IMR-90 (cell line): ENCODE results near the gene COLQ. TPM values are rescaled to one million over a fixed set of nuclear protein-coding genes. Genes with fewer than 3 reads are reported as not detected.
A peak's percentile ranks its signal among the peaks of the same experiment; 100 is the strongest.

ENCODE experiments used
- ATAC-seq: fragments of 200-7000 bp; cut with Tn5 transposase; 2 replicates; pipeline ENCODE4 v1.9.1; 2020; ENCODE audit warnings: low read depth, mild to moderate bottlenecking, moderate library complexity
- BruUV-seq: library from RNA; stranded (reverse); fragments of 400-500 nt; replicated peaks from 2 replicates; lab custom pipeline; 2021; lab: Mats Ljungman, UMichigan
- CTCF ChIA-PET: fragments of 300-600 bp; formaldehyde crosslinking; extraction: SDS; loops from one replicate; lab custom pipeline; 2021; ENCODE audit warnings: antibody characterized with exemption; lab: Yijun Ruan, JAX
- POLR2A ChIA-PET: fragments of 300-600 bp; sonication (Branson Sonifier 250); formaldehyde crosslinking; loops from one replicate; lab custom pipeline; 2022; ENCODE audit warnings: antibody characterized with exemption; ENCODE audit not compliant: unreplicated experiment; lab: Charles Lee
- DNase-seq: peaks from one replicate; pipeline ENCODE4 v3.0.0; 2013
- H2AFZ ChIP-seq: replicated peaks from 2 replicates; pipeline ENCODE3; 2013; ENCODE audit warnings: low read length, mild to moderate bottlenecking; ENCODE audit not compliant: poor library complexity
- H2AK5ac ChIP-seq: 2 replicates; pipeline ENCODE4 v1.6.1; 2013; ENCODE audit warnings: low read depth, low read length, inconsistent platforms
- H2AK9ac ChIP-seq: replicated peaks from 2 replicates; pipeline ENCODE3; 2013; ENCODE audit warnings: mild to moderate bottlenecking, low read depth, low read length, moderate library complexity; ENCODE audit not compliant: poor library complexity
- H2BK120ac ChIP-seq: 2 replicates; pipeline ENCODE4 v1.6.1; 2013; ENCODE audit warnings: low read depth, low read length, inconsistent platforms
- H2BK15ac ChIP-seq: 3 replicates; pipeline ENCODE4 v1.6.1; 2013; ENCODE audit warnings: low read depth, low read length, inconsistent platforms
- H2BK20ac ChIP-seq: 2 replicates; pipeline ENCODE4 v1.6.1; 2013; ENCODE audit warnings: low read depth, mild to moderate bottlenecking, inconsistent platforms, low read length, moderate library complexity
- H2BK5ac ChIP-seq: 2 replicates; pipeline ENCODE4 v1.6.1; 2013; ENCODE audit warnings: mild to moderate bottlenecking, low read depth, low read length, inconsistent platforms; ENCODE audit not compliant: poor library complexity, severe bottlenecking
- H3K14ac ChIP-seq: replicated peaks from 2 replicates; pipeline ENCODE4 v1.6.1; 2013; ENCODE audit warnings: low read depth, low read length, inconsistent platforms
- H3K18ac ChIP-seq: 2 replicates; pipeline ENCODE4 v1.6.1; 2013; ENCODE audit warnings: low read depth, low read length, control low read depth
- H3K23ac ChIP-seq: 2 replicates; pipeline ENCODE4 v1.6.1; 2013; ENCODE audit warnings: low read depth, low read length, inconsistent platforms
- H3K27ac ChIP-seq: 2 replicates; pipeline ENCODE4 v1.5.1; 2013; ENCODE audit warnings: mild to moderate bottlenecking, control low read depth, low read length; ENCODE audit not compliant: insufficient read depth
- H3K27me3 ChIP-seq: 2 replicates; pipeline ENCODE4 v1.6.1; 2013; ENCODE audit warnings: low read length; ENCODE audit not compliant: control insufficient read depth, insufficient read depth
- H3K36me3 ChIP-seq: 2 replicates; pipeline ENCODE4 v1.6.1; 2013; ENCODE audit warnings: low read length, mixed read lengths; ENCODE audit not compliant: control insufficient read depth, insufficient read depth
- H3K4ac ChIP-seq: 2 replicates; pipeline ENCODE4 v1.6.1; 2013; ENCODE audit warnings: low read depth, low read length, inconsistent platforms
- H3K4me1 ChIP-seq: 2 replicates; pipeline ENCODE4 v1.6.1; 2013; ENCODE audit warnings: low read length, mixed read lengths; ENCODE audit not compliant: control insufficient read depth, insufficient read depth
- H3K4me2 ChIP-seq: 2 replicates; pipeline ENCODE4 v1.6.1; 2013; ENCODE audit warnings: low read depth, mild to moderate bottlenecking, control low read depth, low read length, moderate library complexity
- H3K4me3 ChIP-seq: 2 replicates; pipeline ENCODE4 v1.5.1; 2013; ENCODE audit warnings: low read depth, mild to moderate bottlenecking, control low read depth, low read length, moderate library complexity; ENCODE audit not compliant: insufficient read depth
- H3K56ac ChIP-seq: 2 replicates; pipeline ENCODE4 v1.6.1; 2013; ENCODE audit warnings: low read length, inconsistent platforms; ENCODE audit not compliant: insufficient read depth; ENCODE audit errors: extremely low read depth
- H3K79me1 ChIP-seq, 2 experiments: 2 replicates each; pipeline ENCODE4 v1.6.1; 2013; ENCODE audit warnings: low read length in 2 of 2, inconsistent platforms in 1 of 2, low read depth in 1 of 2
- H3K9ac ChIP-seq: 2 replicates; pipeline ENCODE4 v1.6.1; 2013; ENCODE audit warnings: low read depth, low read length, control low read depth
- H3K9me1 ChIP-seq: 2 replicates; pipeline ENCODE4 v1.6.1; 2013; ENCODE audit warnings: low read length, inconsistent platforms; ENCODE audit not compliant: insufficient read depth
- H3K9me3 ChIP-seq: 2 replicates; pipeline ENCODE4 v1.6.1; 2013; ENCODE audit warnings: low read length; ENCODE audit not compliant: control insufficient read depth, insufficient read depth
- H4K20me1 ChIP-seq: 2 replicates; pipeline ENCODE4 v1.6.1; 2013; ENCODE audit warnings: low read length, inconsistent platforms; ENCODE audit not compliant: insufficient read depth
- H4K5ac ChIP-seq: 2 replicates; pipeline ENCODE4 v1.6.1; 2013; ENCODE audit warnings: mild to moderate bottlenecking, low read depth, low read length, control low read depth
- H4K8ac ChIP-seq, 2 experiments: 2 replicates each; pipeline ENCODE4 v1.6.1; 2013; ENCODE audit warnings: low read depth in 2 of 2, low read length in 2 of 2, control low read depth in 1 of 2, inconsistent platforms in 1 of 2
- H4K91ac ChIP-seq: 2 replicates; pipeline ENCODE4 v1.6.1; 2013; ENCODE audit warnings: low read depth, low read length, inconsistent platforms; ENCODE audit not compliant: insufficient read depth
- BHLHE40 ChIP-seq: fragments of 150-350 bp; IDR thresholded peaks from 2 replicates; pipeline ENCODE4 v1.6.1; 2016; ENCODE audit warnings: mild to moderate bottlenecking, low read depth, low read length
- CHD1 ChIP-seq: IDR thresholded peaks from 2 replicates; pipeline ENCODE4 v1.6.1; 2012; ENCODE audit warnings: low read depth, low read length, improper control_type of control experiment
- ELK1 ChIP-seq: fragments of 150-350 bp; IDR thresholded peaks from 2 replicates; pipeline ENCODE4 v1.6.1; 2016; ENCODE audit warnings: low read depth, mild to moderate bottlenecking, low read length, moderate library complexity, borderline replicate concordance
- FOS ChIP-seq: fragments of 150-350 bp; IDR thresholded peaks from 2 replicates; pipeline ENCODE4 v1.6.1; 2016; ENCODE audit warnings: low read depth, low read length
- MAZ ChIP-seq: IDR thresholded peaks from 2 replicates; pipeline ENCODE4 v1.6.1; 2012; ENCODE audit warnings: low read depth, mild to moderate bottlenecking, low read length, improper control_type of control experiment, moderate library complexity, borderline replicate concordance
- POLR2A ChIP-seq: IDR thresholded peaks from 2 replicates; pipeline ENCODE4 v1.6.1; 2012; ENCODE audit warnings: mild to moderate bottlenecking, low read depth, low read length
- RAD21 ChIP-seq: IDR thresholded peaks from 2 replicates; pipeline ENCODE4 v1.6.1; 2012; ENCODE audit warnings: low read length, improper control_type of control experiment
- RFX5 ChIP-seq: IDR thresholded peaks from 2 replicates; pipeline ENCODE4 v1.8.0; 2012; ENCODE audit warnings: low read depth, mild to moderate bottlenecking, low read length, moderate library complexity
- USF2 ChIP-seq: fragments of 150-350 bp; IDR thresholded peaks from 2 replicates; pipeline ENCODE4 v1.6.1; 2017; ENCODE audit warnings: mild to moderate bottlenecking, antibody characterized with exemption, low read length, low read depth
- WGBS, 2 experiments: methylation state at CpG; one replicate each; pipeline versions ENCODE4 v1.1.5 to v1.1.7; 2013; ENCODE audit warnings: missing lambda C conversion rate in 2 of 2; ENCODE audit not compliant: insufficient read length in 1 of 2; ENCODE audit errors: extremely low coverage in 2 of 2; 5-methylcytosine and 5-hydroxymethylcytosine counted together
- dilution Hi-C: fragments of 300-500 bp; cut with HindIII; formaldehyde crosslinking; loops from one replicate; pipeline ENCODE4 v1.14.3; 2018; ENCODE audit warnings: low sequenced_read_pairs; ENCODE audit not compliant: unreplicated experiment
- in situ Hi-C: fragments of 300-500 bp; cut with MboI; formaldehyde crosslinking; loops from 3 replicates; pipeline ENCODE4 v1.14.3; 2019; ENCODE audit warnings: low sequenced_read_pairs, inconsistent platforms, mixed read lengths
- intact Hi-C: fragments of 100-400 bp; cut with micrococcal nuclease; formaldehyde crosslinking; loops from 2 replicates; pipeline ENCODE4 v1.10.0; 2022
- polyA plus RNA-seq, 3 experiments: library from polyadenylated mRNA; depleted of rRNA; stranded (reverse); fragments of >200 nt; gene quantifications; 2 replicates each; pipeline ENCODE4 v1.2.3, GENCODE V29; 2012; ENCODE audit warnings: low replicate concordance in 1 of 3
- total RNA-seq: library from RNA; depleted of rRNA; stranded (reverse); fragments of >200 nt; gene quantifications from 2 replicates; pipeline ENCODE4 v1.2.3, GENCODE V29; 2012

The COLQ gene
- total and polyA plus RNA-seq, 2 of the 4 experiments (the other 2 are of a cell fraction) = 0.18 to 0.65 TPM

GRCh38 chr3:15427981-15428380 is 93.5 kb downstream of the COLQ start:
- H3K79me1 ChIP-seq = peaks cover 34 to 60% of the 10 kb centered on the region in 2 experiments
- H2BK15ac ChIP-seq = no peak overlapping the region
- peak overlapping the region; percentile 69 for H3K4ac ChIP-seq
- peak overlapping the region; percentile 55; the same call in 1 of the 2 replicates for H3K56ac ChIP-seq
- dilution Hi-C loops = no loop called here
- H2BK5ac ChIP-seq = peak overlapping the region; percentile 69
- no peaks in the 10 kb centered on the region for H3K27me3 ChIP-seq
- peak overlapping the region; percentile 77 for H3K27ac ChIP-seq
- 0 out of 2 replicates have a peak overlapping the region, but pooled peaks have one; percentile 40 for H4K91ac ChIP-seq
- peaks cover 12% of the 10 kb centered on the region for H3K36me3 ChIP-seq
- H4K20me1 ChIP-seq = peaks cover 16% of the 10 kb centered on the region
- peak overlapping the region; percentile 98 for H2AFZ ChIP-seq
- in situ Hi-C loops = no loop called here
- H3K14ac ChIP-seq = peak overlapping the region; percentile 19; the same call in 1 of the 2 replicates
- peak overlapping the region; percentile 85 for H3K23ac ChIP-seq
- peak overlapping the region; percentile 90 for H2AK9ac ChIP-seq
- ChIA-PET POLR2A (no interaction called here), CTCF (no interaction called here)
- peak overlapping the region; percentile 99 for H3K4me2 ChIP-seq
- TF ChIP-seq CHD1 (no peak), MAZ (no peak), ELK1 (no peak), POLR2A (no peak), RFX5 (no peak), USF2 (no peak), FOS (no peak), RAD21 (no peak), BHLHE40 (no peak)
- H2BK120ac ChIP-seq = no peak overlapping the region
- WGBS, 2 experiments = 2% methylated on average over 10 of the region's 11 CpGs; no CpG with 5 or more reads in 1 of the 2 experiments
- H3K4me1 ChIP-seq = peaks cover 1% of the 10 kb centered on the region; the same call in 1 of the 2 replicates
- H3K9me3 ChIP-seq = no peaks in the 10 kb centered on the region
- peak overlapping the region; percentile 92 for H3K4me3 ChIP-seq
- DNase-seq (no peak), ATAC-seq (peak; percentile 3)
- H2AK5ac ChIP-seq = 0 out of 2 replicates have a peak overlapping the region, but pooled peaks have one; percentile 8
- peak overlapping the region; percentile 58 to 96; a peak in 3 of 4 replicates for H4K8ac ChIP-seq
- H3K18ac ChIP-seq = no peak overlapping the region
- no TSS peak for BruUV-seq
- peak overlapping the region; percentile 84 for H3K9ac ChIP-seq
- peak overlapping the region; percentile 38 for H4K5ac ChIP-seq
- no peak overlapping the region for H2BK20ac ChIP-seq
- intact Hi-C loops = loop anchor here (2.0 to 5.0 kb wide), 3 partner anchors 129 to 384 kb away; no protein-coding TSS in a partner anchor
- H3K9me1 ChIP-seq = peaks cover 11% of the 10 kb centered on the region
